CD4-positive, alpha-beta T cell treated with Interleukin-6 for 4 hours (primary cell): Measurements from ENCODE around the gene SLC25A13.

ENCODE experiments used
- DNase-seq: peaks from one replicate; pipeline ENCODE4 v3.0.0-alpha.2; 2020; ENCODE audit warnings: mixed read lengths

SLC25A13 gene

DNA sequence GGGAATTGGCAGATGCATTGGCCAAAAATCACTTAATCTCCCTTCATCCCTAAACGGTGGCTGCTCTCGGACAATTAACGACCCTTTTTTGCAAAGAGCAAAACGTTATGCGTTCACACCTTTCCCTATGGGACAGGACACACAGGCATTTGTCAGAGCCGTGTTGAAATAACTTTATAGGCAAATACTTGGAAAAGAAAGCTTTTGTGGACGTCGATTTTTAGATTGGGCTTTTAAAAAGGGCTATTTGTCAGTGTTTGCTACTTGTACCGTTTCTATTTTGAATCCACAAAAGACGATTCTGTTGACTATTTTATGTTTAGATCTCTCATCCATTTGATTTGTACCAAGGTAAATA, 245.6 kb downstream of the SLC25A13 start:
- DNase-seq = no peak

DNA sequence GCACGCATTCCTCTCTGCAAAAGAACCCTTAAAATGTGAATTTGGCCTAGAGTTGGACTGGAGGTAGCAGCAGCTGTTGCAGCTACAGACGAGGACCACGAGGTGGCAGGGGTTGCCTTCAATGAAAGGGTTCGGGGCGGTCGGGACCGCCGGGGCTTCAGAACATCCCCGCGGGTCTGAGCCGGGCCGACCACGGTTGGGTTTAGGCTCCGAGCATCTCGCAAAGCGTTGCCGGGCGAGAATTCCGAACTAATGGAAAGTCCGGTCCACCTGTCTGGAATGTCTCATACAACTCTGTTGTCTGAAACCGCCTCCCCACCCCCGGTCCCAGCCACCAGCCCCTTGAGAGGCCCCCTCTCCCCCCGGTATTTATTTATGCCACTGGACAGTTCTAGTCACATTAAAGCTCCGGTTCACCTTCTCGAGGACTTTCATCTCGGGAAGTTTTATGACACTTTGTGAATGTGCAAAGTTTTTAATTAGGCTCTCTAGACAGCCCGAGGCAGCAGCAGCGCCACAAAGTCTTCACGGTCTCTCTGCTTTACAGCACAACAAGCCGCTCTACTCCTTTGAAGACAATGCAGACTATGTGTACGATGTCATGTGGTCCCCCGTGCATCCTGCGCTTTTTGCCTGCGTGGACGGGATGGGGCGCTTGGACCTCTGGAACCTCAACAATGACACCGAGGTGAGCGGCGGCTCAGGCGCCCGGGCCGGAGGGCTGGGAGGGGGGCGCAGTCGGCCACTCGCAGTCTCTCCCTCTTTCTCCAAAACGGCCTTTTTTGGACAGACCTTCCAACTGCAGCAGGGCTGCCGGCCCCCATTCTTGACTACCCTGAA, 246.2 kb downstream of the SLC25A13 start:
- DNase-seq = peak; percentile 50

DNA sequence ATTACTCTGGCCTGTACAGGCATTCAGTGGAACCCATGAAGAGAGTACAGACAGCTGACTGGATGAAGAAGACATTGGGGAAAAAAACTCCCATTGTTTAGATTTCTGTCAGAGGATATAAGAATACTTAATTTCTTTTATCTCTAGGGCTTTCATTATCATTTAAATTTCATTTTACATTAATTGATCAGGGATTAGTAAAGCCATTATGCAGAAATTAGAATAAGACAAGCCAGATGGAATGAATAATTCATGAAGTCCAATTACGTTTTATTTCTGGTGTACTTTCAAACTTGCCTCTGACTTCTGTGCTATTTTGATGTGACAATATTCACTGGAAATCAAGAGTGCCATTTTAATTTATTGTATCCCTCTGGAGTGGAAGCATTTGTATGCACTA, 247.0 kb downstream of the SLC25A13 start:
- DNase-seq = no peak
